Cardiac fibroblast (primary cell): Measurements from ENCODE around the gene PIMREG.

ENCODE experiments used
- DNase-seq, 2 donors: peaks; one replicate each; pipeline versions ENCODE4 v3.0.0 to v3.0.0-alpha.2; 2010; ENCODE audit warnings: low read depth in 2 of 2
- H3K4me3 ChIP-seq, 2 donors: replicated peaks in 1 of 2; 1 replicate in 1 of 2; 2 replicates in 1 of 2; pipeline ENCODE4 v1.5.1; 2011; ENCODE audit warnings: low read depth in 2 of 2, low read length in 2 of 2, mild to moderate bottlenecking in 2 of 2, moderate library complexity in 1 of 2
- CTCF ChIP-seq: IDR thresholded peaks from one replicate; pipeline ENCODE4 v1.5.1; 2011; ENCODE audit warnings: low read depth, mild to moderate bottlenecking, low read length, inconsistent platforms

PIMREG gene

GRCh38 chr17:6426356-6427101 lies 17.7 kb upstream of the PIMREG start:
- no peak for TF ChIP-seq CTCF
- H3K4me3 ChIP-seq = no peak overlapping the region
- no peak for DNase-seq

DNA sequence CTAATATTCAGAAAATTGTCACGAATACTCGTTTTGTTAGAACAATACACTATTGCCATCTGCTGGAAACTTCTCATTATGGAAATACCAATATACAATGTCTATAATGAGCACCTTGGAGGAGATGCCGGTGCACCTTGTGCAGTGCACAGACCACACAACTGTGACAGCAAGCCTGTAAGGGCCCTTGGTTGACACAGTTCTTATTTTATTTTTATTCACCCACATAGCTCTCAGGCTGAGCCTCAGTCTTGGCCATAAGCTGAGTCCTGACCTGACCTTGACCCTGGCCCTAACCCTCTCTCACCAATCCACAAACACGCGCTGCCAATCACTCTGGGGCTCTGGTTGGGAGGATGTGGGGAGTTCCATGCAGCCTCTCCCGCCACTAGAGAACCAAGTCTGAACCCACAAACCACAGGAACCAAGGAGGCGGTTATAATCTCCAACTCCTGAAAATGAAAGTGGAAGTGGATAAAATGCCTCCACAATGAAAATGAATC lies 16.9 kb upstream of the PIMREG start:
- peak; percentile 16 to 22 for DNase-seq
- no peak overlapping the region for H3K4me3 ChIP-seq
- no peak for TF ChIP-seq CTCF

DNA sequence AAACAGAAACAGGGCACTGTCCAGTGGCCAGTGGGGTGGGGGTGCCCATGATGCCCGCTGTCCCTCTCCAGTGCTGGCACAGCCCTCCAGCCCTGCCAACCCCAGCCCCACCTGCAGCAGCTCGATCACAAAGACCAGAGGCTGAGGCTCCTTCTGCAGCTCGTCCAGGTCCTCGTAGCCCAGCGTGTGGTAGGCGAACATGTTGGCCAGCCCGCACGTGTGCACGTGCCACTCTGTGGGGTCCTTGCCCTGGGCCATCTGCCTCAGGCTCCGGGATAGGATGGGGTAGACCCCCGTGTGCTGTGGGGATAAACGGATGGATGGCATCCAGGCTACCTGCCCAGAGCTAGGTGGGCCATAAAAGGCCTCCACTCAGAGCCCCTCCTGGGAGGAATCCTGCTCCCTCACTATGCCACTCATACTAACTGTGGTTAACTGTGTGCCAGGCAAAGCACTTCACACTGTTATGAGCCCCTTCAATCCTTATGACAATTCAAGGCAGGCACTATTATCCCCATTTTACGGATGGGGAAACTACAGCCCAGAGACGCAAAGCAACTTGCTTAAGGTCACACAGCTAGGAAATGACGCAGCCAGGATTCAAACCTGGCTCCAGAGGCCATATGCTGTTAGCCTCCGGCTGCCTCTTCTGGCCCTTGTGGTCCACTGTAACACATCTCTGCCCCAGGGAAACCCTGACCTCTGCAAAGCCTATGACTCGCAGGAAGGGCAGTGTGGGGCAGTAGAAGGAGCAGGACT lies 15.9 kb upstream of the PIMREG start:
- H3K4me3 ChIP-seq = no peak overlapping the region
- TF ChIP-seq CTCF = no peak
- no peak for DNase-seq

GRCh38 chr17:6429266-6429665 lies 15.0 kb upstream of the PIMREG start:
- no peak overlapping the region for H3K4me3 ChIP-seq
- no peak for TF ChIP-seq CTCF
- no peak for DNase-seq

DNA sequence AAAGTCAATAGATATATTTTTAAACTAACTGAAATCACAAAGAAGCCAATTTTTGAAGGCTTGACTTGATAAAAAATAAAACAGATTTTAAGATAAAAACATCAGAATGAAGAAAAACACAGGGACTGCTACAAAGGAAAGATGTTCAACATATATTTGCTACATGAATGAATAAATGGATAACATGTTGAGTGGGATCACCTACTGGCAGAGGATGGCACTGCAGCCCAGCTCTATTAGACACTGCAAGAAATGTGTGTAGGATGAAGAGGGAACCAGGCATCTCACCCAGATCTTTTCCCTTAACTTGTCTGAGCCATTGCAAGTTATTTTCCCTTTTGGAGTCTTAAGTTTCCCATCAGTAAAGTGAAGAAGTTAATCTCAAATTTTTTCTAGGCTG lies 13.5 kb upstream of the PIMREG start:
- H3K4me3 ChIP-seq = no peak overlapping the region
- peak; percentile 49 for TF ChIP-seq CTCF
- no peak for DNase-seq

DNA sequence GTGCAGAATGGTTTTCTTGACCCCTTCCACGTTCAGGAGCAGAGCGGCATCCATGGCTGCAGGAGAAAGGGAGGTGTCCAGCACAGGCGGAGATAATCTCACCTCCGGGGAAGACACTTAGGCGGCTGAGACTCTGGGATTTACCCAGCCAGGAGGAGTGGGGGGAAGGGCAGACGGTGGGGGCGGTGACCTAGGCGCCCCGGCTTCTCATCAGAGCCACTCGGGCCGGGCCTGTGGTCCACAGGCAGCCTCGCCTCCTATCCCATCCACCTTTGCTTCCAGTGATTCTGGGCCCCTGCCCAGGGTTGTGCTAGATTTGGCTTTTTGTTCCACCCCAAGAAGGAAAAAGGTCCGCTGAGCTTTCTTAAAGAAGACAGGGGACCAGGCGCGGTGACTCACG lies 9.2 kb upstream of the PIMREG start, which contains the start of gene AIPL1:
AIPL1 (minus strand) TSS at position 71 of the 400 bp plus-strand sequence; CDS start at position 54, 17 bp downstream.
- H3K4me3 ChIP-seq = no peak within 1 kb of the TSS
- TF ChIP-seq CTCF = no peak
- DNase-seq = no peak
